HG03103 (cell line): ENCODE data around the gene GPR89A.
"Not testable (repeated sequence)": the region's sequence is repeated elsewhere in the genome, so short reads cannot be mapped to it uniquely, and the experiment has no call there.

Experiments
- ATAC-seq: cut with Tn5 transposase; IDR thresholded peaks from one replicate; pipeline ENCODE4 v1.9.1; 2021; ENCODE audit warnings: low read depth; ENCODE audit not compliant: unreplicated experiment

Gene GPR89A

GRCh38 chr1:145684858-145685257 lies 77.1 kb downstream of the GPR89A start:
- ATAC-seq = not testable (repeated sequence)

- ATAC-seq = not testable (repeated sequence)
These were observed 78.3 kb downstream of the GPR89A start for GRCh38 chr1:145686078-145686477.

DNA sequence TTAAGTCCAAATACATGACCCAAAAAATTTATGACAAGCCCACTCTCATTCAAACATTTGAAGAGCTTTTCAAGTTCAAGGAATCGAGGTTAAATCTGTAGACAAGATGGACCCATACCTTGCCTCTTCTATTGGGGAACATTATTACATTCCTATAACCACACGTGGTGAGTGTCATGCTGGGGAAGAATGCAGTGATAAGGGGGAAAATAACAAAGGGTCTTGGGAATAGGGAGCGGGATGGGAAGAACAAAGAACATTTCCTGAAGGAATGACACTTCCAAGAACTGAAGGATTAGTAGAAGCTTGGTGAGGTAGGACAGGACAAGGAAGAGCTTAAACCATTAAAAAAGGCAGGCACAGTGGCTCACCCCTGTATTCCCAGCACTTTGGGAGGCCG lies 80.5 kb downstream of the GPR89A start:
- ATAC-seq = no peak

DNA sequence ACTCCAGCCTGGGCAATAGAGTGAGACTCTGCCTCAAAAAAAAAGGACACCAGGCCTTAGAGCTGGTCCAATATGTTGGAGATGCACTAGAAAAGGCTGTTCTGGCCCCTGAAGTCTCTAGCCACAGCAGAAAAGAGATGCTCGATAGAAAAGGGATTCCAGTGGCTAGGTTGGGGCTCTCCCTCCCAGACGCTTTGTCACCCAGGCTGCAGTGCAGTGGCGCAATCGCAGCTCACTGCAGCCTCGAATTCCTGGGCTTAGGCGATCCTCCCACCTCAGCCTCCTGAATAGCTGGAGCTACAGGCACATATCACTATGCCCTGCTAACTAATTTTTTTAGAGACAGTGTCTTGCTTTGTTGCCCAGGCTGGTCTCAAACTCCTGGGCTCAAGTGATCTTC lies 81.1 kb downstream of the GPR89A start:
- ATAC-seq = no peak

GRCh38 chr1:145689922-145690321 lies 82.1 kb downstream of the GPR89A start:
- no peak for ATAC-seq

DNA sequence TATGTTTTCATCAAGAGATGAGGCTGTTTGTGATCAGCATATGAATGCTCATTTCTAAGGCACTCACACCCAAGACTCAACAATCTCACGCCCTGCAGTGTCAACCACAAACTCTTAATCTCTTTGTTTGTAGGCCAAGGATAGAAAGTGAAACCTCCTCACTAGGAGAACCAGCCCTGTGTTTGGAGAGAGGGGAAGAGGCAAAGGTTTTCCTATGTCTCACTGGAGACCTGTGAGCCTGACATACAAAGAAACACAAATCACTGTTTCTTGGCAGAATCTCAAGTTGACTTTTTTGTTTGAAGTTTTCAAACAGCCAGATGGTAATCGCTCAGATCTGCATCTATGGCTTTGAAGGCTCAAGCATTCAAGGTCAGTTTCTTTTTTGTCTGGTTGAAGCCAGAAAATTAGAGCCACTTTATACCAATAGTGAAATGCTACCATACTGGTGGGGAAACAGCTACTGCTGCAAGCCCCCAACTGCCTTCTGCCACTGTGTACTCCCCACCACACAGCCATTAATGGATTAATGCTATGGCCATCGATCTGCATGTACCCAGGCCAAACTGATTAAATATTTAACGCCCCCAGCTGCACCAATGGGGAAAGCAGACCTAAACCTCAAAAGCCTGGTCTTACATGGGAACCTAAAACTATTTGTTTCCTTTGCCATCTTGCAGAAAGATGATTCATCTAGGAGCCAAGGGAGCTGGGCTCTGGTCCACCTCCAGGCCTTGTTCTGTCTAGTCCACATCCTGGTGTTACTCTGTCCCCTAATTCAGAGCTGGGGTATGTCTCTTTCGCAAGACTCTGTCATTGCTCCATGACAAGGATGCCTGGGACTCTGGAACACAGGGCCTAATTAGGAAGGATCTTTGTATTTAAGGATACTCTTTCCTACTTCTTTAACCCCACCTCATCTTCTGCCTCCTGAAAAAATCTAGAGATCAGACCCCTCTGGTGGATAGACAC lies 83.1 kb downstream of the GPR89A start:
- ATAC-seq = peak; percentile 74

- ATAC-seq = no peak
These were observed 85.1 kb downstream of the GPR89A start for GRCh38 chr1:145692785-145693443.

- no peak for ATAC-seq
These were observed 88.2 kb downstream of the GPR89A start for GRCh38 chr1:145695821-145696629.

DNA sequence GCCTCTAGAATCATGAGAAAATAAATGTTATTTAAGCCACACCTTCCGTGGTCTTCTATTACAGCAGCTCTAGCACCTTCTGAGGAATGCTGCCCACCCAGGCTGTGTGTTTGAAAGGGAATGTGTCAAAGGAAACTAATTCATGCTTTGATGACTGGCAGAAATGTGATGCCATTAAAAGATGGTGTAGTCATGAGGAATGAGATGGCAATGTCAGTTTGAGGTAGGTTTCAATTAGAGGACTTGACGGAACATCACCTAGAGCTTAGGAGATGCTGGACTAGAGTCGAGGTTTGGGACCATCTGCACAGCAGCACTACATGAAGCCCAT lies 88.8 kb downstream of the GPR89A start:
- no peak for ATAC-seq

GRCh38 chr1:145701306-145701862 lies 93.6 kb downstream of the GPR89A start:
- ATAC-seq = no peak

DNA sequence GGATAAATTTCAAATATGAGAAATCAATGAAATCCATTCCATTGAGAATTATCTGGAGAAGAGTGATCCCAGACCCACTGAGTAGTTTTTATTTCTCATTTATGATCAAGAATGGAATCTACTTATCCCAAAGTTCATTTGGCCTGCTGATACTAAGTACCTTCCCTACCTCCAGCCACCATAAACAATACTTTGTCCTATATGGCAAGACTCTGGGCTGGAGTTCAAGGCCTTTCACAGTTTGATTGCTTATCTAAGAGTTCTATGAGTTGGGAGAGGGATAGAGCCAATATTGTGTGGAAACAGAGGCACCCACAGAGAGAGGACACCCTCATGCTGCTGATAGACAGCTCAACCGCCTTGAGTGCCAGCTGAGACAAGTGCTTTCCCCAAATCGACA lies 94.3 kb downstream of the GPR89A start:
- ATAC-seq = no peak

DNA sequence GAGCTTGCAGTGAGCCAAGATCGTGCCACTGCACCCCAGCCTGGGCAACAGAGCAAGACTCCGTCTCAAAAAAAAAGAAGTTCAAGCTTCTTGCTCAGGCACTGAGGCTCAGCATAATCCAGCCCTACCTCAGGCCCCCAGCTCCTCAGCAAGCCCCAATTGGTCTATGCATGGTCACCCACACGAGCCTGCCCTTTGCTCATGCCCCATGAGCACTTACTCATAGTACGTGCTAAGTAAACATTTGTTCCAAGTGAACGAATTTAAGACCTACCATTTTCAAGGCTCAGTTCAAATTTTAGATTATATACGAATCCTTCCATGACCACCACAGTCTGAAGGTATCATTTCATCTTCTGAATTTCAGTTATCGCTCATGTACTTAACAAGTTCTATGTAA lies 95.0 kb downstream of the GPR89A start:
- ATAC-seq = no peak

DNA sequence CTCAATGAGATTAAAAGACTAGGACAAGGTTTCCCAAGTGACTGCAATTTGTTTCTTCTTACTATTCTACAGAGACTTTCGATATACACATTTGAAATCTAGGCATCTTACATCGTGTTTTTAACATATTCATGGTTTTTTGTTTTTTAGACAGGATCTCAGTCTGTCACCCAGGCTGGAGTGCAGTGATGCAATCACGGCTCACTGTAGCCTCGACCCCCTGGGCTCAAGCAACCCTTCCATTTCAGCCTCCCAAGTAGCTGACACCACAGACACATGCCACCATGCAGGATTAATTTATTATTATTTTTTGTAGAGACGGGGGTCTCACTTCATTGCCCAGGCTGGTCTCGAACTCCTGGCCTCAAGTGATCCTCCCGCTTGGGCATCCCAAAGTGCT lies 97.8 kb downstream of the GPR89A start:
- ATAC-seq = no peak

- ATAC-seq = no peak
These were observed 98.4 kb downstream of the GPR89A start for GRCh38 chr1:145706086-145706664.

- ATAC-seq = no peak
These were observed 99.5 kb downstream of the GPR89A start, which contains the start of gene PDZK1 for GRCh38 chr1:145707183-145707867. TSS of gene PDZK1 (minus strand) at chr1:145707368. CDS start at chr1:145688021, 19,347 bp downstream.

- no peak for ATAC-seq
These were observed 100.3 kb downstream of the GPR89A start for GRCh38 chr1:145708063-145708462.

GRCh38 chr1:145710291-145711027 lies 102.7 kb downstream of the GPR89A start:
- ATAC-seq = no peak

- no peak for ATAC-seq
These were observed 103.4 kb downstream of the GPR89A start for GRCh38 chr1:145711213-145711651.

GRCh38 chr1:145714524-145715111 lies 106.8 kb downstream of the GPR89A start:
- ATAC-seq = no peak
